Mesenchymal stem cell (in vitro differentiated cells and primary cell): Measurements from ENCODE around the gene THAP8. TPM values are rescaled to one million over a fixed set of nuclear protein-coding genes. Genes with fewer than 3 reads are reported as not detected.

Source experiments
- DNase-seq: peaks from one replicate; pipeline ENCODE4 v3.0.0-alpha.2; 2013
- H2AFZ ChIP-seq: one replicate; pipeline ENCODE4 v1.6.1; 2013; ENCODE audit warnings: low read depth, mild to moderate bottlenecking, control low read depth, inconsistent platforms, low read length, moderate library complexity
- H2AK5ac ChIP-seq: 2 replicates; pipeline ENCODE4 v1.6.1; 2013; ENCODE audit warnings: low read length, moderate library complexity, mild to moderate bottlenecking, inconsistent platforms; ENCODE audit not compliant: severe bottlenecking
- H2BK120ac ChIP-seq: one replicate; pipeline ENCODE4 v1.6.1; 2013; ENCODE audit warnings: low read depth, mild to moderate bottlenecking, inconsistent platforms, low read length, moderate library complexity
- H2BK12ac ChIP-seq, 2 experiments: one replicate each; pipeline ENCODE4 v1.6.1; 2013; ENCODE audit warnings: inconsistent platforms in 2 of 2, low read length in 2 of 2, mild to moderate bottlenecking in 2 of 2, moderate library complexity in 2 of 2, control low read depth in 1 of 2
- H2BK15ac ChIP-seq: one replicate; pipeline ENCODE4 v1.6.1; 2013; ENCODE audit warnings: mild to moderate bottlenecking, low read depth, inconsistent platforms; ENCODE audit not compliant: poor library complexity, severe bottlenecking
- H2BK5ac ChIP-seq: 2 replicates; pipeline ENCODE4 v1.6.1; 2013; ENCODE audit warnings: low read depth, mild to moderate bottlenecking, low read length, control low read depth, inconsistent platforms; ENCODE audit not compliant: poor library complexity, severe bottlenecking
- H3K14ac ChIP-seq, 2 experiments: one replicate each; pipeline ENCODE4 v1.6.1; 2013; ENCODE audit warnings: inconsistent platforms in 2 of 2, low read length in 2 of 2, control low read depth in 1 of 2, mild to moderate bottlenecking in 1 of 2, moderate library complexity in 1 of 2
- H3K18ac ChIP-seq, 2 experiments: one replicate each; pipeline ENCODE4 v1.6.1; 2013; ENCODE audit warnings: inconsistent platforms in 2 of 2, low read length in 2 of 2, control low read depth in 1 of 2, low read depth in 1 of 2, mild to moderate bottlenecking in 1 of 2
- H3K23ac ChIP-seq, 2 experiments: one replicate each; pipeline ENCODE4 v1.6.1; 2013; ENCODE audit warnings: inconsistent platforms in 2 of 2, low read length in 2 of 2, mild to moderate bottlenecking in 2 of 2, moderate library complexity in 2 of 2, control low read depth in 1 of 2
- H3K27ac ChIP-seq: 2 replicates; pipeline ENCODE4 v1.5.1; 2013; ENCODE audit warnings: mild to moderate bottlenecking, moderate library complexity, low read length, control low read depth, inconsistent platforms; ENCODE audit not compliant: poor library complexity, severe bottlenecking
- H3K27me3 ChIP-seq, 2 experiments: 2 replicates each; pipeline versions ENCODE4 v1.6.1 to v1.7.0; 2013; ENCODE audit warnings: low read length in 2 of 2, mild to moderate bottlenecking in 2 of 2, moderate library complexity in 2 of 2, control low read depth in 1 of 2, inconsistent platforms in 1 of 2; ENCODE audit not compliant: control insufficient read depth in 1 of 2, insufficient read depth in 1 of 2
- H3K36me3 ChIP-seq, 2 experiments: 2 replicates each; pipeline versions ENCODE4 v1.6.1 to v1.7.0; 2013; ENCODE audit warnings: low read length in 2 of 2, control low read depth in 1 of 2, inconsistent platforms in 1 of 2, low read depth in 1 of 2, mild to moderate bottlenecking in 1 of 2; ENCODE audit not compliant: insufficient read depth in 2 of 2, control insufficient read depth in 1 of 2
- H3K4ac ChIP-seq, 2 experiments: one replicate each; pipeline ENCODE4 v1.6.1; 2013; ENCODE audit warnings: inconsistent platforms in 2 of 2, low read length in 2 of 2, mild to moderate bottlenecking in 2 of 2, moderate library complexity in 2 of 2, control low read depth in 1 of 2, low read depth in 1 of 2
- H3K4me1 ChIP-seq: 2 replicates; pipeline ENCODE4 v1.6.1; 2013; ENCODE audit warnings: low read depth, low read length, control low read depth; ENCODE audit not compliant: control insufficient read depth, insufficient read depth
- H3K4me2 ChIP-seq: 2 replicates; pipeline ENCODE4 v1.6.1; 2013; ENCODE audit warnings: low read length, mild to moderate bottlenecking, inconsistent platforms; ENCODE audit not compliant: poor library complexity, severe bottlenecking
- H3K4me3 ChIP-seq, 2 experiments: 2 replicates each; pipeline versions ENCODE4 v1.5.1 to v1.7.0; 2013; ENCODE audit warnings: low read length in 2 of 2, mild to moderate bottlenecking in 2 of 2, control low read depth in 1 of 2, low read depth in 1 of 2; ENCODE audit not compliant: insufficient read depth in 1 of 2
- H3K79me1 ChIP-seq: replicated peaks from 2 replicates; pipeline ENCODE4 v1.6.1; 2013; ENCODE audit warnings: mild to moderate bottlenecking, control low read depth, low read length, inconsistent platforms; ENCODE audit not compliant: poor library complexity, severe bottlenecking
- H3K9ac ChIP-seq: 2 replicates; pipeline ENCODE4 v1.7.0; 2013; ENCODE audit warnings: mild to moderate bottlenecking, low read length, moderate library complexity
- H3K9me3 ChIP-seq: 2 replicates; pipeline ENCODE4 v1.7.0; 2013; ENCODE audit warnings: mild to moderate bottlenecking, low read length; ENCODE audit not compliant: control insufficient read depth
- H4K8ac ChIP-seq: one replicate; pipeline ENCODE4 v1.6.1; 2013; ENCODE audit warnings: inconsistent platforms, mild to moderate bottlenecking, low read length, moderate library complexity
- H4K91ac ChIP-seq: one replicate; pipeline ENCODE4 v1.6.1; 2013; ENCODE audit warnings: mild to moderate bottlenecking, low read length, inconsistent platforms
- WGBS: methylation state at CpG from one replicate; pipeline ENCODE4 v1.1.7; 2013; ENCODE audit warnings: mixed read lengths; 5-methylcytosine and 5-hydroxymethylcytosine counted together
- polyA plus RNA-seq, 2 experiments: library from polyadenylated mRNA; stranded (reverse); fragments of 200-250 nt; gene quantifications; one replicate each; pipeline ENCODE4 v1.2.3, GENCODE V29; 2013

The THAP8 gene, protein sequence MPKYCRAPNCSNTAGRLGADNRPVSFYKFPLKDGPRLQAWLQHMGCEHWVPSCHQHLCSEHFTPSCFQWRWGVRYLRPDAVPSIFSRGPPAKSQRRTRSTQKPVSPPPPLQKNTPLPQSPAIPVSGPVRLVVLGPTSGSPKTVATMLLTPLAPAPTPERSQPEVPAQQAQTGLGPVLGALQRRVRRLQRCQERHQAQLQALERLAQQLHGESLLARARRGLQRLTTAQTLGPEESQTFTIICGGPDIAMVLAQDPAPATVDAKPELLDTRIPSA
- 8.0 TPM for polyA plus RNA-seq (2013, experiment 1 of 2)
- polyA plus RNA-seq (2013, experiment 2 of 2): 7.4 TPM

DNA sequence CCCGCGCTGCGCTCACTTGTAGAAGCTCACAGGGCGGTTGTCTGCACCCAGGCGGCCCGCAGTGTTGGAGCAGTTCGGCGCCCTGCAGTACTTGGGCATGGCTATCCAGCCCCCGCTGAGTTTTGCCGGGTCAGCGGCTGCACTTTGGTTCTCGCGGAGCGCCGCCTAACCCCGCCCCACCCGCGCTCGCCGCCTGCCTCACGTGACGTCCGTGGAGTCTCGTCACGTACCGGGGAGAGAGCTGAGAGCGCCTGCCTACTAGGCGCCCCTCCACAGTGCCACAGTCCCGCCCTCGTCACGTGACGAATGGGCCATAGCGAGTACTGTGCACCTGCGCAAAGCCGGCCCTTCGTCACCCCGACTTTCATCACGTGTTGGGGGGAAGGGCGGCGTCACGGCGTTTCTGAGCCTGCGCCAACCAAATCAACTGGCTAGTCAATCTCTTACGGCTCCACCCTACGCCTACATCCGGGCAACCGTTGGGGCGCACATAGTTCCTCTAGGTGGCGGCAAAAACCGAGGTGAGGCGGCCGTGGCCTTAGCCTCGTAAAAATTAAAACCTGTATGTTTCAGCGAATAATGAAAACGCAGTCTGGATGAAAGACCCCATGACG is at the start of gene THAP8:
TSS of gene THAP8 (minus strand) at position 167 of the 614 bp plus-strand sequence. CDS start at position 99, 68 bp downstream.
- peak within 1 kb of the TSS; percentile 54 for H4K91ac ChIP-seq
- H2BK15ac ChIP-seq: peak within 1 kb of the TSS; percentile 97
- peak within 1 kb of the TSS; percentile 82 to 99 for H3K18ac ChIP-seq
- peak within 1 kb of the TSS in 1 of 2 experiments; percentile 85 for H3K14ac ChIP-seq
- peak within 1 kb of the TSS in 1 of 2 experiments; percentile 43 for H2BK12ac ChIP-seq
- no peaks in the 10 kb centered on the region for H3K9me3 ChIP-seq
- no peak within 1 kb of the TSS for H2AK5ac ChIP-seq
- no peaks in the 10 kb centered on the region for H3K27me3 ChIP-seq
- H3K4ac ChIP-seq: peak within 1 kb of the TSS; percentile 73 to 90
- H2AFZ ChIP-seq: peak within 1 kb of the TSS; percentile 92
- H3K4me1 ChIP-seq: peaks cover 6% of the 10 kb centered on the region
- H4K8ac ChIP-seq: peak within 1 kb of the TSS; percentile 45
- under 1% methylated on average over 56 of the region's 56 CpGs for WGBS
- H3K4me3 ChIP-seq: peak within 1 kb of the TSS; percentile 85 to 98
- H3K79me1 ChIP-seq: peaks cover 27% of the 10 kb centered on the region
- H3K36me3 ChIP-seq: no peaks in the 10 kb centered on the region
- peak within 1 kb of the TSS; percentile 66 for H2BK120ac ChIP-seq
- DNase-seq: peak; percentile 100
- peak within 1 kb of the TSS; percentile 98 for H3K27ac ChIP-seq
- H3K23ac ChIP-seq: no peak within 1 kb of the TSS
- peak within 1 kb of the TSS; percentile 95 for H3K4me2 ChIP-seq
- H2BK5ac ChIP-seq: peak within 1 kb of the TSS; percentile 93
- peak within 1 kb of the TSS; percentile 88 for H3K9ac ChIP-seq

DNA sequence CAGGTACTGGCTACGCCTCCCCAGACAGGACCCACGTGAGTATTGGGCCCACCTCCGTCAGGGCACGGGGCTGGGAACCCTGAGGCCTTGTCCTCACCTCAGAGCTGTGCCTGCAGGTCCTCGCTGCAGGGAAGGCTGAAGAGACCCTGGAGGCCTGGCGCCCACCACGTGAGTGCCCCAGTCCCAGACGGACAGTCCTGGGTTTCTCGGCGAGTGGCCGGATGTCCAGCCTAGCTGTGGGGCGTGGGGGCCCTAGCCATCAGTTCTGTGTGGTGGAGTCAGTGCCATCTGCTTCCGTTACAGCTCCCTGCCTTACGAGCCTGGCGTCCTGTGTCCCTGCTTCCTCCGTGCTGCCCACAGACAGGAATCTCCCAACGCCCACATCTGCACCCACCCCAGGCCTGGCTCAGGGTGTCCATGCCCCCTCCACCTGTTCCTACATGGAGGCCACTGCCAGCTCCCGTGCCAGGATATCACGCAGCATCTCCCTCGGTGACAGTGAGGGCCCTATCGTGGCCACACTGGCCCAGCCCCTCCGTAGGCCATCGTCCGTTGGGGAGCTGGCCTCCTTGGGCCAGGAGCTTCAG is 49.0 kb upstream of the THAP8 start:
- no peak overlapping the region for H2BK12ac ChIP-seq
- no peak overlapping the region for H3K4ac ChIP-seq
- no peak overlapping the region for H3K4me2 ChIP-seq
- H3K18ac ChIP-seq: no peak overlapping the region
- H3K79me1 ChIP-seq: no peaks in the 10 kb centered on the region
- no peak overlapping the region for H2BK120ac ChIP-seq
- no peak overlapping the region for H2BK5ac ChIP-seq
- H3K4me3 ChIP-seq: peak overlapping the region in 1 of 2 experiments; percentile 12
- H3K27ac ChIP-seq: no peak overlapping the region
- WGBS: 98% methylated on average over 24 of the region's 24 CpGs
- H2BK15ac ChIP-seq: no peak overlapping the region
- H3K9me3 ChIP-seq: no peaks in the 10 kb centered on the region
- no peak overlapping the region for H3K23ac ChIP-seq
- peaks cover 4 to 65% of the 10 kb centered on the region in 2 experiments for H3K36me3 ChIP-seq
- DNase-seq: no peak
- no peak overlapping the region for H2AFZ ChIP-seq
- H2AK5ac ChIP-seq: no peak overlapping the region
- H3K14ac ChIP-seq: no peak overlapping the region
- no peak overlapping the region for H4K91ac ChIP-seq
- H3K9ac ChIP-seq: no peak overlapping the region
- H3K27me3 ChIP-seq: no peaks in the 10 kb centered on the region
- peaks cover 9% of the 10 kb centered on the region for H3K4me1 ChIP-seq
- no peak overlapping the region for H4K8ac ChIP-seq

DNA sequence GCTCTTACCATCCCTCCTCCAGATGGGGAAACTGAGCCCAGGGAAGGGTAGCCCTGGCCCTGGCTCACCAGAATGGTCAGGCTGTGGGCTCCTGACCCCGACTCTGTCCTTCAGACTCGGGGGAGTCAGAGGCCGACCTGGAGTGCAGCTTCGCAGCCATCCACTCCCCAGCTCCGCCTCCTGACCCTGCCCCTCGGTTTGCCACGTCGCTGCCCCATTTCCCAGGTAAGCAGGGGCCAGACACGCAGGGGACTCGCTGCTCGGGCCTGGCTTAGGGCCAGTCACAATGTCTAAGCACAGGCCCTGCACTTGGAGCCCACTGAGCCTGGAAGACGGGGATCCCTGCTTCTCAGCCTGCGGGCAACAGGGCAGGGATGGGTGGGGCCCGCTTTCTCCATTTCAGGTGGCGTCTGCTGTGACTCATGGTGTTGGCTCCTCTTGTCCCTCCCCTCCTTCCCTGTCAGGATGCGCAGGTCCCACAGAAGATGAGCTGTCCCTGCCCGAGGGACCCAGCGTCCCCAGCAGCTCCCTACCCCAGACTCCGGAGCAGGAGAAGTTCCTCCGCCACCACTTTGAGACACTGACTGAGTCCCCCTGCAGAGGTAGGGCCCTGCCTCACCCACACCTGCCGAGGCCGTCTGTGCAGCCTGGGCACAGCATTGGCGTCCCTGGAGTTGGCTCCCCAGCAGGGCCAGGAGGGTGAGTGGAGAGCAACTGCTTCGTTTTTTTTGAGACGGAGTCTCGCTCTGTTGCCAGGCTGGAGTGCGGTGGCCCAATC is 47.7 kb upstream of the THAP8 start:
- Histone ChIP-seq H3K4ac (no peak overlapping the region), H3K4me2 (no peak overlapping the region), H3K4me3 (no peak overlapping the region), H2BK15ac (no peak overlapping the region), H3K27ac (no peak overlapping the region), H2AK5ac (no peak overlapping the region), H2AFZ (no peak overlapping the region), H3K27me3 (no peaks in the 10 kb centered on the region), H3K14ac (no peak overlapping the region), H3K79me1 (no peaks in the 10 kb centered on the region), H2BK120ac (no peak overlapping the region), H4K8ac (no peak overlapping the region), H2BK12ac (no peak overlapping the region), H3K36me3 (peaks cover under 1 to 56% of the 10 kb centered on the region in 2 experiments), H3K23ac (no peak overlapping the region), H3K9me3 (no peaks in the 10 kb centered on the region), H4K91ac (no peak overlapping the region), H3K4me1 (peaks cover 9% of the 10 kb centered on the region), H3K9ac (no peak overlapping the region), H2BK5ac (no peak overlapping the region), H3K18ac (no peak overlapping the region)
- 93% methylated on average over 27 of the region's 27 CpGs for WGBS
- DNase-seq: no peak
